SK-N-MC (cell line): Measurements from ENCODE around the gene HIGD1C.
"Not testable (repeated sequence)": the region's sequence is repeated elsewhere in the genome, so short reads cannot be mapped to it uniquely, and the experiment has no call there.

Experiments
- DNase-seq: peaks from one replicate; pipeline ENCODE4 v3.0.0-alpha.2; 2011; ENCODE audit warnings: low read depth, low spot score
- H3K27ac ChIP-seq: fragments of 200-600 bp; sonication (generic); 2 replicates; pipeline ENCODE4 v1.5.1; 2016; ENCODE audit warnings: mixed run types
- H3K36me3 ChIP-seq: fragments of 200-600 bp; sonication (generic); 2 replicates; pipeline ENCODE4 v1.6.1; 2017; ENCODE audit warnings: antibody characterized with exemption, low read length, mixed read lengths; ENCODE audit not compliant: insufficient read depth
- H3K4me3 ChIP-seq: fragments of 200-600 bp; sonication (generic); 2 replicates; pipeline ENCODE4 v1.5.1; 2016
- H3K9ac ChIP-seq: fragments of 200-600 bp; sonication (generic); 2 replicates; pipeline ENCODE4 v1.8.0; 2017; ENCODE audit warnings: mixed run types, mixed read lengths; ENCODE audit not compliant: insufficient read length
- H3K9me3 ChIP-seq: fragments of 200-600 bp; sonication (generic); 2 replicates; pipeline ENCODE4 v1.6.1; 2017; ENCODE audit warnings: low read depth, mild to moderate bottlenecking, antibody characterized with exemption, low read length, moderate library complexity, mixed read lengths
- EZH2 ChIP-seq: fragments of 200-600 bp; sonication (generic); IDR thresholded peaks from one replicate; pipeline ENCODE4 v1.6.1; 2017; ENCODE audit warnings: antibody characterized with exemption
- FOXP2 ChIP-seq: optimal IDR thresholded peaks from 2 replicates; pipeline ENCODE3; 2011; ENCODE audit warnings: mild to moderate bottlenecking, moderate library complexity; ENCODE audit not compliant: insufficient read depth; ENCODE audit errors: extremely low read length, control extremely low read depth
- POLR2AphosphoS5 ChIP-seq: IDR thresholded peaks from 2 replicates; pipeline ENCODE4 v1.6.1; 2012; ENCODE audit warnings: mild to moderate bottlenecking, low read depth, low read length, borderline replicate concordance

HIGD1C gene

DNA sequence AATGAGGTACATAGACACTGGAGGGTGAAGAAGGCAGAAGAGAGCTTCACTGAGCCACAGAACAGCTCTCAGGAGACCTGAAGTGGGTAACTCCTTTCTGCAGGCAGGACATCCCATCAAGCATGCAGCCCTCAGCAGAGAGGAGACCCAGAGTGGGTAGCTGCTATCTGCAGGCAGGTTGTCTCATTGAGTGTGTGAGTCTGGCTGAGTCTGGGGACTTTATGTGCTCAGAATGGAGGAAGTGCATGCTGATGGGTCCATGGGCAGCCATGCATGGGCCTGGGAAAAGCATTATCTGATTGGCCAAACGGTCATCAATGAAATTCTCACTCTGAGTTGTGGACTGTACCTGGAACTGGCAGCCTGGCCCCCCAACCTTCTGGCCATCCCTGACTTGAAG lies 14.7 kb upstream of the HIGD1C start:
- DNase-seq = no peak
- H3K9ac ChIP-seq = no peak overlapping the region
- H3K9me3 ChIP-seq = no peaks in the 10 kb centered on the region
- no peaks in the 10 kb centered on the region for H3K36me3 ChIP-seq
- no peak overlapping the region for H3K27ac ChIP-seq
- H3K4me3 ChIP-seq = no peak overlapping the region
- no peak for TF ChIP-seq EZH2
- TF ChIP-seq POLR2AphosphoS5 = no peak

- TF ChIP-seq POLR2AphosphoS5 = no peak
- TF ChIP-seq FOXP2 = no peak
- no peak for TF ChIP-seq EZH2
- no peak overlapping the region for H3K27ac ChIP-seq
- H3K9me3 ChIP-seq = no peaks in the 10 kb centered on the region
- H3K36me3 ChIP-seq = no peaks in the 10 kb centered on the region
- no peak overlapping the region for H3K4me3 ChIP-seq
- no peak overlapping the region for H3K9ac ChIP-seq
- no peak for DNase-seq
Observed at GRCh38 chr12:50947933-50948626, 4.3 kb upstream of the HIGD1C start.

DNA sequence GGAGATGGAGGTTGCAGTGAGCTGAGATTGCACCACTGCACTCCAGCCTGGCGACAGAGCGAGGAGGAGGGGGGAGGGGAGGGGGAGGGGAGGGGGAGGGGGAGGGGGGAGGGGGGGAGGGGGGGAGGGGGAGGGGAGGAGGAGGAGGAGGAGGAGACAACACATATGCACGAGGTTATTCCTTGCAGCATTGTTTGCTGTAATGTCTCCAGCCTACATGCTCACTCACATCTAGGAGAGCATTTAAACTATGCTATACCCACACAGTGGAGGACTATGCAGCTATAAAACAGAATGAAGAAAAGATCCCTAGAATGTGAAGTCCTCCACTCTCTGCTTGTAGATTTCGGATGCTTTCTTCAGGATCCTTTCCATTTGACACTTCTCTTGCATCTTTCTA lies 3.5 kb upstream of the HIGD1C start:
- TF ChIP-seq POLR2AphosphoS5 (no peak), EZH2 (no peak), FOXP2 (no peak)
- no peaks in the 10 kb centered on the region for H3K9me3 ChIP-seq
- H3K4me3 ChIP-seq = no peak overlapping the region
- no peak overlapping the region for H3K27ac ChIP-seq
- DNase-seq = no peak
- H3K9ac ChIP-seq = no peak overlapping the region
- no peaks in the 10 kb centered on the region for H3K36me3 ChIP-seq

- Histone ChIP-seq H3K27ac (no peak overlapping the region), H3K36me3 (no peaks in the 10 kb centered on the region), H3K9me3 (no peaks in the 10 kb centered on the region), H3K9ac (no peak overlapping the region), H3K4me3 (no peak overlapping the region)
- no peak for TF ChIP-seq EZH2
- TF ChIP-seq POLR2AphosphoS5 = no peak
- no peak for TF ChIP-seq FOXP2
- no peak for DNase-seq
Observed at GRCh38 chr12:50949801-50950302, 2.5 kb upstream of the HIGD1C start.

DNA sequence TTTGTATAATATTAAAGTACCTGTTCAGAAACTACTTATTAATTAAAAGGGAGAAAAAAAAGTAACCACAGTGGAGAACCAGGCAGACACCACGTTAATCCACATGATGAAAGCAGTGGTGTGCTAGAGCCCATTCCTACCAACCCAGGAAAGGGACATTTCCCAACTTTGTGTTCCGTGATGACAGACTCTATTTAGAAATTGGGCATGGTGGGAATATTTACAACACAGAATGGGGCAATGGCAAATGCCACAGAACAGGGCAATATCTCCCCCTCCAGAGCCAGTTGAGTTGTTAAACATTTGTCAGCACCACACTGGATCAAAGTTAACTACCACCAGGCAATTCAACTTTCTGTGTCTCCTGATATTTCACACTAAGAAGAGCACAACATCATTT lies 1.2 kb upstream of the HIGD1C start:
- TF ChIP-seq FOXP2 = no peak
- no peak for TF ChIP-seq POLR2AphosphoS5
- no peak for TF ChIP-seq EZH2
- Histone ChIP-seq H3K27ac (no peak overlapping the region), H3K4me3 (no peak overlapping the region), H3K36me3 (no peaks in the 10 kb centered on the region), H3K9ac (no peak overlapping the region), H3K9me3 (no peaks in the 10 kb centered on the region)
- DNase-seq = no peak

DNA sequence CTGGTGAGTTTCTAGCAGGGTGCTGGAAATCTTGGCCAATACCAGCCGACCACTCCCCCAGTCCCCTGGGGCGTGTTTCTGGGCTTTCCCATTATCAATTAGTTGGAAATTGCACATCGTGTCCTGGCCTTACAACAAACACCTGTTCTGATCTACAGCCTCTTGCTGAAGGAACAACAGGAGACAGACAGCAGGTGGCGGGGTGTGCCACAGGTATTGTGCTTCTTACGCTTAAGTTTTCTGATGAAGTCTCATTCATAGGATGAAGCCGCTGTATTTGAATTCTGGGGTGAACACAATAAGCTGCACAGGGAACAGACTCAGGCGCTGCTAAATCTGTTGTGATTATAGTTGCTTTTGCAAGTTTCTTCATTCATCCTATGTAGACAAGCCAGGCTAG lies 703 bp downstream of the HIGD1C start:
- H3K36me3 ChIP-seq = no peaks in the 10 kb centered on the region
- DNase-seq = no peak
- no peak overlapping the region for H3K27ac ChIP-seq
- no peaks in the 10 kb centered on the region for H3K9me3 ChIP-seq
- H3K9ac ChIP-seq = no peak overlapping the region
- TF ChIP-seq EZH2 (no peak), FOXP2 (no peak), POLR2AphosphoS5 (no peak)
- no peak overlapping the region for H3K4me3 ChIP-seq

GRCh38 chr12:50954789-50955188 lies 2.4 kb downstream of the HIGD1C start:
- not testable (repeated sequence) for DNase-seq, H3K9ac ChIP-seq, H3K36me3 ChIP-seq, H3K4me3 ChIP-seq, H3K27ac ChIP-seq, H3K9me3 ChIP-seq

DNA sequence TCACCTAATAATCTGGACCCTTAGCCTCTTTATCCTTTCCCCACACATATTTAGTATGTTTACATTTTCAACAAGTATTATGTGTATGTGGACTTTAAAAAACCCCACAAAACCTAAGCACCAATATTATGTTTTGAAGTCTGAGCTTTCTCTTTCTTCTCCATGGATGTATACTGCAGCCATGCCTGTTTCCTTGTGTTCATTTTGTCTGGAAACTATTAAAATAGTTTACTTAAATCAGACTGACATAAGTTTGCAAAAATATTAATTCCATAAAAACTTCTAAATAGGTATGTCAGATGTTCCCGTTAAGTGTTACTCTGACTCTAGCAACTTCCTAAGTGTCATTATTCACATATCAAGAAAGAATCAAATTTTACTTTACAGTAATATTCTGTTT lies 2.9 kb downstream of the HIGD1C start:
- H3K9ac ChIP-seq = no peak overlapping the region
- no peak overlapping the region for H3K4me3 ChIP-seq
- no peak overlapping the region for H3K27ac ChIP-seq
- H3K9me3 ChIP-seq = no peaks in the 10 kb centered on the region
- DNase-seq = no peak
- TF ChIP-seq POLR2AphosphoS5 (no peak), FOXP2 (no peak), EZH2 (no peak)
- no peaks in the 10 kb centered on the region for H3K36me3 ChIP-seq

DNA sequence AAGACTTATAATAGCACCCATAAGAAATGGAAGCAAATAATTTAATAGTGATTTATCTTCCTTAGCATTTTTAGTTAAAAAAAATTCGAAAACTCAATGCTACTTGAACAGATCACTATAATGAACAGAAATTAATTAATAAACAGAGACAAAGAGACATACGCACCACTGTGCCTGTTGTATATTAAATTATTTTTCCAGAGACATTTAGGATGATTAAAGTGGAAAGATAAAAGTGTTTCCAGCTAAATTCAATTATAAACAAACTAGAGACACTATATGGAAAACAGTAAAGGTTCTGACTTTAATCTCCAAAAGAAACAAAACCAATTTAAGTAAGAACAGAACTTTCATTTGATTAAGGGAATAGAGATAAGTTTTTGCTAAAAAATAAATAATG lies 3.4 kb downstream of the HIGD1C start:
- TF ChIP-seq EZH2 (no peak), FOXP2 (no peak), POLR2AphosphoS5 (no peak)
- Histone ChIP-seq H3K36me3 (no peaks in the 10 kb centered on the region), H3K9me3 (no peaks in the 10 kb centered on the region), H3K9ac (peak overlapping the region; percentile 7), H3K4me3 (no peak overlapping the region), H3K27ac (no peak overlapping the region; the same call in 1 of the 2 replicates)
- no peak for DNase-seq
